ENCODE results near the gene ADAMTSL1.

The ADAMTSL1 gene

DNA sequence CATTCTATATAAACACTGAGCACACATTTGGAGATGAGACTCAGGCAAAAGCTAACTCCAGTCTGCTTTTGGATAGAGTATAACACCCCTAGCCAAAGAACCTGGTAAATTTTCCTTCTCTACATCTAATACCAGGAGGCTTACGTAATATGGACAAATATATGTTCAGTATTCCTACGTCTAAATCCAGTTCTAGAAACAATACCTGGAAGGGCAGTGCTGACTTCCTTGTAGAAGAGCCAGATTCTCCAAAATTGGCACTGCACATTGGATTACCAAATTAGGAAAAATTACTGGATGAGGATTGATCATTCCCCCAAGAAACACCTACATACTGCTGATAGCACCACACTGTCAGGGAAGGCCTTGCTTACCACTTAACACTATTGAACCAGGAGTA is 311.7 kb downstream of the ADAMTSL1 start:
- no peak for DNase-seq

- no peak for DNase-seq
Measured at GRCh38 chr9:18786196-18786595, 312.2 kb downstream of the ADAMTSL1 start.

DNA sequence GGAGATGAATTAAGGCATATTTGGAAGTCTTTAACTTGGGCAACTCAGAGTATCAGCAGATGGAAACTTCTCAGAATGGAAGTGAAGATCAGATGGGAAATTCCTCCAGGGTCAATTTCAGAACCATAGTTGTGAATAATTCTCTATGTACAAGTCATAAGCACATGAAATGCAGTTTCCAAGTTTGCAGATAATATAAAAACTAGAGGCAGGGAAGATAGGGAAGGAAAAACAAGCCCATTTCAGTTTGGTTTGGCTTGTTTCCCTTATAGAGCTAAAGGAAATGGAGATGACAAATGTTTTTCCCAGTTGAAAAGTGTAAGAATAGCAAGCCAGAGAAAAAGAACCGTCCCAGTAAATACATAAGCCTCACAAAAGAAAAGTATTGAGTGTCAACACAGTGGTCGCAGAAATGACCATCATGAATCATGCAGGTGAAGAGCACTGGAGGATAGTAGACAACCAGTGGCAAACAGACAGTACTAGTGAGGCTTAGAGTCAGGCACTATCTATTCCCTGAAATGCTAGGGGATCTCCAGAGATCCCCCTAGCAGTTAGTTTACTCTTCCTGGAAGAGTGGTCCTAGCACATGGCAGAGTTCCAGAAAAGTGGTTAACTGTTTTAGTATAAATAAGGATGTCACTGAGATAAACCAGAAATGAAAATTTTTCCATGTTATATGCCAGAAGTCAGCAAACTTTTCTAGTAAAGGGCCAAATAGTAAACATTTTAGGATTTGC is 313.1 kb downstream of the ADAMTSL1 start:
- no peak for DNase-seq

DNA sequence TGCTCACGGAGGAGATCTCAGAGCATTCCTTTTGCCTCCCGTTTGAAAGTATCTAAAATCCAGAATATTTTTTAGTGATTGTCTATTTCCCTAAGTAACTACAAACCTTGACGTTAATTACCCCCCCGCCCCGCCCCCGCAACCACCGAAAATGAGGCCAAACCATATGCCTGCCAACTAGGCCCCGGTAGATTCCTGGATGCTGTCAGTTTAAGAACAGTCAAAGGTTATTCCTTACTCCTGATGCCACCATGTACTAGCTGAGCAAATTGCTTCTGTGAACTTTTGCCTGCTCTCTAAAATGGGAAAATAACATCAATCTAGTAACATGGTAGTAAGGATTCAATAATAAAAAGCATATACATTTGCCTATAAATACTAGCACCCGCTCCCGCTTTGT is 314.3 kb downstream of the ADAMTSL1 start:
- DNase-seq, result no peak

DNA sequence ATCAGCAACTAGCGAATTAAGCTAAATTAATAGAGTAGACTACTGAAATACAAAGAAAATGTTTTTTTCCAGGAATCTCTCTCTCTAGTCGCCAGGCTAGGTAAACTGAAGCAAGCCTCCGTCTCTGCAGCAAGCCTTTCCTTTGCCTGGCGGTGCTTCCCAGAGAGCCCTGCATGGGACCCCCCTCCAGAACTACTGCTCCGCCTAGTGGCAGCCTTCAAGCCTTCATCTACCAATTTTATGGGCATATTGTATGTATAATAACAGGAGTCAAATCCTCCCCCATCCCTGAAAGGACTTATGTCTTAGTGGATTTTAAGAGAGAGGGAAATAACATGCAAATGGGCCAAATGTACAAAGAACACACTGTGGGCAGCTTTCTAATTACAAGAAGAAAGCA is 317.1 kb downstream of the ADAMTSL1 start:
- no peak for DNase-seq

- no peak for DNase-seq
Measured at GRCh38 chr9:18793122-18793521, 319.2 kb downstream of the ADAMTSL1 start.

GRCh38 chr9:18795947-18796671 is 322.2 kb downstream of the ADAMTSL1 start:
- no peak for DNase-seq

- no peak for DNase-seq
Measured at GRCh38 chr9:18796696-18797270, 322.8 kb downstream of the ADAMTSL1 start.

DNA sequence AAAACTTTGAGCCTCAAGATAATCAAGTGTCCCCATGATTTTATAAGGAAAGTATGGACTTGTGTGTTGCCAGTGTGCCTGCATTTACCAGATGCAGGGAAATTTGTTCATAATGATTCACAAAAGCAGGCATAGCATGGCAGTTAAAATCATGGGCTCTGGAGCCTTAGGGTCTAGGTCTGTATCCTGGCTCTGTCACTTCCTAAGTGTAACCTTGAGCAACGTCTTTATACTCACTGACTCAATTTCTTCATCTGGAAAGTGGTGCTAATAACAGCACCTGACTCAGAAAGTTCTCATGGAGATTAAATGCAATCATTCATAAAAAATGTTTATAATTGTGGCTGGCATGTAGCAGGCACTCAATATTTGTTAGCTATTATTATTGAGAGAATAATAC is 324.2 kb downstream of the ADAMTSL1 start:
- no peak for DNase-seq

DNA sequence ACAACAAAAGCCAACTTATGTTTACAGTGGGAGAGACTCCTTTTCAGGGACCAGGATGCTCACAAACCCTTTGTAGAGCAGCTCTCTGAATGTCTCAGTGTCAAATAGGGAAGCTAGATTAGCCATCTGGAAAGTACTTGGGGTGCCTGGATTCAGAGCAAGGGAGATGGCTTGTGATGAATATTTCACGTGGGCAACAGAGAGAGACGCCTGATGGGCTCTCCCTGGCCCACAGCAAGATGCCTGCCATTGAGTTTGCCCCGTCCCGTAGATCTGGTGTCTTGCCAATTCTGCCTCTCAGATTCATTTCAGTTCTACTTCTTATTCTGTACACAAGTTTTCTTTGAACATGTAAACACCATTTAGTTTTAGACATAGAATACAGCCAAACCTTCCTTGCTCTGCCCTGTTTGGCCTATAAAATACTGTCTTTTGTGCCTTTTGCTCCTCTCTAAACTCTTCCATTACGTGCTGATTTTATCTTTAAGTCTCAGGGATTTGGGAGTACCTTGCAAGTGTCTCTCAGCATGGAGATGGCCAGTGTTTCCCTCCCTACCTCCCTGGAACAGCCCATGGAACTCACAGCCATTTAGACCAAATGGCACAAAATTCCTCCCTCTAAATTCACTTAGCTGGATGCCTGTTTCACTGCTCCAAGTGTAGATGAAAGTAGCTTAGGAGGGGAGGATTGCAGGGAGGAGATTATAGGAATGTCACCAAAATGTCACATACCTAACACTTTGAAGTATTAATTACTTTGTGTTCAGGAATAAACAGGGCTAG is 324.7 kb downstream of the ADAMTSL1 start:
- no peak for DNase-seq

DNA sequence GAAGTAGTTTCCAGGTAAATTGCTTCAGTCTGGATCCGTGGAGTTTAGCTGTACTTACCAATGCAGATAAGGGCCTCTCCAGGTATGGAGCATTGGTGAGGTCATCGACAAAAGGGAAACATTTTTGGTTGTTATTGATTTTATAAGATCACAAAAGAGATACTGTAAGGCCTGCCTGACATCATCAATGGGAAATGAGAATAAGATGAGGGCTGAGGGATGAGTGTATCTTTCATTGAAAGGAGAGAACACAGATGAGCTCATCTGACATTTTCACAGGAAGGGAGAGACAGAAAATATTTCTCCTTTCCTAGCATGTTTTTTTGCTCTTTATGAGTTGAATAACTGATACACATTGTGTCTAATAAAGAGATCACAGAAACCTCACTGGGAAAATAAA is 325.5 kb downstream of the ADAMTSL1 start:
- DNase-seq, result no peak

DNA sequence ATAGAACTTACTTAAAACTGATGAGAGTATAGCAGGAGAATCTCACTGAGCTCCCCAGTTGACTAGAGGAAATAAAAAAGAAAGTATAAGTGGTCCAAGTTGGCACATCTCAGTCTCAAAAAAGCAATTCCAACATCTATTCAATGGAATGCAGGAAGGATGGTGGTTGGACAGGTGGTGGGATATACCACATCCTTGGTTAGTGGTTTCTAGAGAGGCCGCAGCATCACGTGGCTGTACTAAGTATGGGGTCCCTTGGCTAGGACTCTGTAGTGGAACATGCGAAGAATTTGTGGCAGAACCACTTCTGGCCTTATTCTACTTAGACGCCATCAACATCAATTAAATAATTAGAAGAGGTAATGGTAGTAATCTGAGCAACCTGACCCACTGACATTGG is 326.6 kb downstream of the ADAMTSL1 start:
- no peak for DNase-seq

- DNase-seq, result no peak
Measured at GRCh38 chr9:18805386-18805785, 331.4 kb downstream of the ADAMTSL1 start.

DNA sequence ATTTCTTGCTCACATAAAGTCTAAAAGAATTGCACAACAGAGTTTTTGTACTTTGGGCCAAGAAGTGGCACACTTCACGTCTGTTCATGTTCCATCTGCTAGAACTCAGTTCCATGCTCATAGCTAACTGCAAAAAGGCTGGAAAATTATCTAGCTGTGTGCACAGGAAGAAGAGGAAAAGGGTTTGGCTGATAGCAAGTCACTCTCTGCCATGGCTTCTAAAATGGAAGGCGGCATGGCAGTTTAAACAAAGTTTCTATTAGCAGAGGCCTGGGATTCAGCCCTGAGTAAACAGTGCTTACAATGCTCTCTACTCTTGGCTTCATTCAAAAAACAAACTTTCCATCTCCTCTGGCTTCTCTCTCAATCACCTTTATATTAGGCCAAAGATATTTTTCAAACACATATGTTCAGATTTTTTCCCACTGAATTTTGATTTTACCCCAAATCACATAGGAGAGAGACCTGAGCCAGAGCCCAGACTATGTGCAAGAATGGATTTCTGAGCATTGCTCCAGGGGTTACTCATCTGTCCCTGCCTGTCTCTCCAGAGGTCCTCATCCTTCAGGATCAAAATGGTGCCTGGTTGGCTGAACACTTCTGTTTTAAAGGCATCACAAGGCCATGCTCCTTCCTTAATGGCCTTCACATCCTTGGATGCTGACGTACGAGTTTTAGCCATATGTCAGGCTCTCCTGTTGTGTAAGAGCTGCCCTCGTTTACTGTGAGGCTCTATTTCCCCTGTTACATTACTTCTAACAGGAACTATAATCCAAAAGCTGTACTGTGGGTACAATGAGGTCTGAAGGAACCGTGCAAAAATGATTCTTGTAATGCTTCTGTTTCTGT is 332.5 kb downstream of the ADAMTSL1 start:
- no peak for DNase-seq

DNA sequence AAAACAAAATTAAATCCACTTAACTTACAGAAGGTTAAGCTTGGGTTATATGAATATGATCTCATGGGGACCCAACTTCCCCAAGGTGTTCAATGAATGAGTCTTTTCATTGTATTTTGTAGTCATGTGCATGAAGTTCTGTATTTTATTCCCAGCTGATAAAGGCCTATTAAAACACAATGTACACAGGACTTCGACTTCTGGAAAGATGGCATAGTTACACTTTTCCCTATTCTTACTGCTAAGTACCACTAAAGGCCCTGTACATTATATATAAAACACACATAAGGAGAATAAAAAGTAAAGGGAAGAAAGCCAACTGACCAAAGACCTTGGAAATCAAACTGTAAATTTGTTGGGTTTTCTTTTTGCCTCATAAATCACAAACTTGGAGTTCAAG is 336.6 kb downstream of the ADAMTSL1 start:
- DNase-seq, result no peak

- no peak for DNase-seq
Measured at GRCh38 chr9:18811171-18811570, 337.2 kb downstream of the ADAMTSL1 start.

DNA sequence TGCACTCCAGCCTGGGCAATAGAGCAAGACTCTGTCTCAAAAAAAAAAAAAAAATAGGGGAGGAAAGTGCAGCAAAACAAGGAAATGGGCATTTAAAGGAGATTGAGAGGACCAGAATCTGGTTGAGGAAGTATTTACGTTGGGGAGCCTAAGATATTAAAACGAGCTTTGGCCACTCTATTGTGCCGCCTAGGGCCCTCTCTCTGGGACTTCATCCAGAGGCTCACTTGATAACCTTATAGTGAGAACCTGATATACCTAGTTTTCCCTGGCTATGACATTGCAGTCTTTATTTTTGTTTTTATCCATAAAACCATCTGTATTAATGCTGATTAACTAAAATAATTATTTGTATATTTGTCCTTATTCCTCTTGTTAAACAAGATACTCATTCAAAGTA is 345.5 kb downstream of the ADAMTSL1 start:
- DNase-seq, result no peak

DNA sequence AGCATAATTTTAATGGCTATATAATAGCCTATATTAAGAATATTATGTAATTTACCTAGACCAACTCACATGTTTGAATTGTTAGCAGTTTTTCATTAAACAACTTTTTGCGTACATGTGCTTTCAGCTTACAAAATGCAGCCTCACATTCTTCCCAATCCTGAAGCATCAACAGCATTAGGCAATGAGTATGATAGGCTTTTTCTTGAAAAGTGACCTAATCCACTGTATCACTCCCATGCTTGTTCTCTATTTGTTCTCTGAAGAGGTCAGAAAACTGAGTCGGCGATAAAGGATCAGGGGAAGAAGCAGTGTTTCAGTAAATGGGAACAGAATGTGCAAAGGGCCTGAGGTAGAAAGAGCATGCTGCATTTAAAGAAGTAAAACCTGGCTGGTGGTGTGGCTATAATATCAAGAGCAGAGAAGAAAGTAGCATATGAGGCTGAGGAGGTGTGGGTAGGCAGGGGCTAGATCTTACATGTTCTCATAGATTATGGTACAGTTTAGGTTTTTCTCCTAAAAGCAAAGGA is 346.7 kb downstream of the ADAMTSL1 start:
- no peak for DNase-seq

- DNase-seq, result no peak
Measured at GRCh38 chr9:18821788-18822187, 347.8 kb downstream of the ADAMTSL1 start.

GRCh38 chr9:18822850-18823249 is 348.9 kb downstream of the ADAMTSL1 start:
- DNase-seq, result no peak

DNA sequence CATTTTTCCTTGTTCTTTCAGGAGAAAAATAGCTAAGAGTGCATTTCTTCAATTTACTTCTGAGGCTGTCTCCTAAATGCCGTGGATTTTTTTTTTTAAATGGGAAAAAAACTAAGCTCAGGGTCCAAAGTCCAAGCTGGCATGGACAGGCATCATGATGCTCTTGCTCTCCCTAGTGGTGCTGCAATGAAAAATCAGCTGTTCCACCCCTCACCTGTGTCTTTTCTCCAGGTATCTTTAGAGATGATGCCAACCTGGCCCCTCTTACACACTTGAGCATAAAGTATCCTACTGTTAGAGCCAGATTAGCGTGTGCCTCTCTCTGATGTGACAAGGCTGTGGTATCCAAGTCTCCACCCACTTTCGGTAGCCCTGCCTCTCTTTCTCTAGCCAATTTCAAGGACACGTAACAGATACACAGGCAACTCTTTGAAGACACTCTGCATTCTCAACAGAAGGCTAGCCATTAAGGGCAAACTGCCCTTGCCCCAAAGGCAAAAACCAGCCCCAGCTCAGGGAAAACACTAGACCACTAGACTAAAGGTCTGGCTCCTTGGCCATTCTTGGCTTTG is 350.2 kb downstream of the ADAMTSL1 start:
- DNase-seq, result no peak

- DNase-seq, result no peak
Measured at GRCh38 chr9:18825656-18826170, 351.8 kb downstream of the ADAMTSL1 start.

All from activated naive CD4-positive, alpha-beta T cell treated with Interleukin-2 at 50 U/mL for 16 hours (primary cell).